Measurements from ENCODE around the gene OR52A5.
A peak's percentile ranks its signal among the peaks of the same experiment; 100 is the strongest.
"Not testable (repeated sequence)": the region's sequence is repeated elsewhere in the genome, so short reads cannot be mapped to it uniquely, and the experiment has no call there.

OR52A5 gene

GRCh38 chr11:5137996-5138395 is at the start of gene OR52A5:
Gene OR52A5, minus strand, starts transcription at chr11:5138356. Its CDS starts 5,714 bp downstream, at chr11:5132642.
- no peak for DNase-seq

GRCh38 chr11:5178046-5178837 is 40.1 kb upstream of the OR52A5 start:
- no peak for DNase-seq

- DNase-seq = no peak
These were observed 36.8 kb upstream of the OR52A5 start for GRCh38 chr11:5174934-5175333.

- DNase-seq = no peak
These were observed 33.7 kb upstream of the OR52A5 start for GRCh38 chr11:5171856-5172255.

- DNase-seq = not testable (repeated sequence)
These were observed 27.7 kb upstream of the OR52A5 start for GRCh38 chr11:5165898-5166297.

- not testable (repeated sequence) for DNase-seq
These were observed 26.7 kb upstream of the OR52A5 start for GRCh38 chr11:5164807-5165206.

- DNase-seq = not testable (repeated sequence)
These were observed 22.9 kb upstream of the OR52A5 start for GRCh38 chr11:5161045-5161444.

- DNase-seq = not testable (repeated sequence)
These were observed 22.1 kb upstream of the OR52A5 start for GRCh38 chr11:5160217-5160616.

GRCh38 chr11:5159806-5160205 is 21.6 kb upstream of the OR52A5 start:
- DNase-seq = no peak

- no peak for DNase-seq
These were observed 16.5 kb upstream of the OR52A5 start, which contains the start of gene OR52A1 for GRCh38 chr11:5154657-5155056. Gene OR52A1, minus strand, starts transcription at chr11:5154757. Its CDS starts 2,388 bp downstream, at chr11:5152369.

- no peak for DNase-seq
These were observed 15.6 kb upstream of the OR52A5 start for GRCh38 chr11:5153574-5154431.

GRCh38 chr11:5151713-5152153 is 13.6 kb upstream of the OR52A5 start:
- DNase-seq = peak; percentile 92 to 96

- DNase-seq = not testable (repeated sequence)
These were observed 6.0 kb upstream of the OR52A5 start for GRCh38 chr11:5144206-5144605.

- DNase-seq = no peak
These were observed 1.1 kb downstream of the OR52A5 start for GRCh38 chr11:5137014-5137413.

GRCh38 chr11:5136261-5136660 is 1.9 kb downstream of the OR52A5 start:
- peak; percentile 71 to 89 for DNase-seq

GRCh38 chr11:5131584-5132335 is 6.4 kb downstream of the OR52A5 start:
- no peak for DNase-seq

- DNase-seq = no peak
These were observed 8.7 kb downstream of the OR52A5 start for GRCh38 chr11:5129457-5129877.

- DNase-seq = no peak
These were observed 13.1 kb downstream of the OR52A5 start for GRCh38 chr11:5124891-5125620.

GRCh38 chr11:5123802-5124521 is 14.2 kb downstream of the OR52A5 start:
- peak; percentile 8 to 60 for DNase-seq

GRCh38 chr11:5118893-5119292 is 19.3 kb downstream of the OR52A5 start:
- no peak for DNase-seq

- no peak for DNase-seq
These were observed 20.6 kb downstream of the OR52A5 start for GRCh38 chr11:5117588-5117987.

Data from cerebellar nuclear complex (tissue), 1 donor.